GM12891 (cell line): ENCODE results near the gene TRIM41.

Source experiments
- DNase-seq: peaks from one replicate; pipeline ENCODE4 v3.0.0; 2011; ENCODE audit warnings: low spot score; ENCODE audit not compliant: insufficient read length
- FAIRE-seq: peaks from 2 replicates; lab custom pipeline; 2011; peaks lifted over from hg19 to GRCh38; lab: Jason Lieb, UNC
- PAX5 ChIP-seq: IDR thresholded peaks from 2 replicates; pipeline ENCODE4 v1.6.1; 2011; ENCODE audit warnings: low read length, moderate library complexity, mild to moderate bottlenecking; ENCODE audit not compliant: insufficient read depth, severe bottlenecking
- POLR2A ChIP-seq: IDR thresholded peaks from 2 replicates; pipeline ENCODE4 v1.6.1; 2011; ENCODE audit warnings: low read depth, low read length, control low read depth
- POLR2AphosphoS5 ChIP-seq: IDR thresholded peaks from 2 replicates; pipeline ENCODE4 v1.6.1; 2011; ENCODE audit warnings: low read depth, low read length, control low read depth
- POU2F2 ChIP-seq: IDR thresholded peaks from 2 replicates; pipeline ENCODE4 v1.6.1; 2011; ENCODE audit warnings: low read depth, mild to moderate bottlenecking, control low read depth, low read length, moderate library complexity
- SPI1 ChIP-seq: IDR thresholded peaks from 2 replicates; pipeline ENCODE4 v1.6.1; 2011; ENCODE audit warnings: low read depth, low read length, control low read depth
- TAF1 ChIP-seq: IDR thresholded peaks from 2 replicates; pipeline ENCODE4 v1.6.1; 2011; ENCODE audit warnings: low read depth, low read length, control low read depth

The TRIM41 gene

DNA sequence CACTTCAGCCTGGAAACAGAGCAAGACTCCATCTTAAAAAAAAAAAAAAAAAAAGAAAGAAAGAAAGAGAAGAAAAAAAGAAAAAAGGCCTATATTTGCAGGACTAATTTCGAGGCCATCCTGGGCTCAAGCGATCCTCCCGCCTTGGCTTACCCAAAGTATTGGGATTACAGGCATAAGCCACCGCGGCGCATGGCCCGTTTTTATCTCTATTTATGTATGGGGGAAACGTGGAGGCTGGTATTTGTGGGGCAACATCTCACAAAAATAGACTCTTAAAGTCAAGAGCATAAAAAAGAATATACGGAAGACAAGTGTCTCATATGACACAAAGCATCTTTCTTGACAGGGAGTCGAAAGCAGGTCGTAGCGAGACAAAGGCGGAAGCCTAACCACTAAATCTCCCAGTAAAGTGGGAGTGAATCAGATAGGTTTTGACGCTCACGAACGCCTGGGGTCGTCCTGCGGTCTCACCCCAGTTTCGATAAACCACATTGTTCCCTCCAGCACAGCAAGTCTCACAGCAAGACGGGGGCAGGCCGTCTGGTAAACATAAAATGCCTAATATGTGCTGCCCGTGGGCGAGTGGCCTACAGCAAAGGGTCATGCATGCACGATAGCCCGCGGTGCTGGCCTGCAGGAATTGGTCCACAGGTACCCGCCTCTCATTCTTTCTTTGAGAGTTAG lies 1.8 kb upstream of the TRIM41 start:
- TF ChIP-seq TAF1 (no peak), PAX5 (no peak)
- FAIRE-seq, result no peak
- no peak for DNase-seq

DNA sequence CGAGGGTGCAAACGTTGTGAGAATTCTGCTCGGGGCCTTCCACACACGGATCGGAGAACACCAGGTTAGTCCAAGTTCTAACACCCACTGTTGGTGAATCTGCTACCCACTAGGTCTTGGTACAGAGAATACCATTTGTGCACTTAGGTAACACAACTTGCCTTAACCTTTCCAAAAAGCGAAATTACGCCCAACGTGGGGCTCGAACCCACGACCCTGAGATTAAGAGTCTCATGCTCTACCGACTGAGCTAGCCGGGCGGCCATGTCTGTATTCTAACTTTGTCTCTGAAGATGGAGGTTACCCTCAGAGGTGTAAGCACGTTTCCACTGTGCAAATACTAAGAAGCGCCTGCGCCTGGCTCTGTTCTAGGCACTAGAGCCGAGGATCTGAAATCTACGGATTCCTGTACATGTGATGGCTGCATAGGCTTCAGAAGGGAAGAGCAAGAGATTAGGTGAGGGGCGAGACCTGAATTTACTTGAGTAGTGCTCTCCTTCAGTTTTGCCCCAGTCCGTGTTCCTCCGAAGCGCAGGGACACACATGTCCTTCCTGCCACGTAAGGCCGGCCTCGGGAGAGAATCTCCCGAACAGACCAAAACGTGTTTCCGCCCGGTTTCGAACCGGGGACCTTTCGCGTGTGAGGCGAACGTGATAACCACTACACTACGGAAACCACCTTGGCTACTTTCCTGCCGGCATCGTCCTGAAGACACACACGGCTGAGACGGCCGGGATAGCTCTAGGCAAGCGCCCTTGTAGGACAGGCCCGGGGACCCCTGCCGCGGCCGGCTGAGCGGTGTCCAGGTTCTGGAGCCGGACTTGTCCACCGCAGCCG lies 1.1 kb upstream of the TRIM41 start:
- FAIRE-seq (peak; percentile 87), DNase-seq (no peak)
- TF ChIP-seq POU2F2, result peak; percentile 3; the same call in 1 of the 2 replicates
- no peak for TF ChIP-seq POLR2A
- 0 out of 2 replicates have a peak, but pooled peaks have one; percentile 8 for TF ChIP-seq TAF1

DNA sequence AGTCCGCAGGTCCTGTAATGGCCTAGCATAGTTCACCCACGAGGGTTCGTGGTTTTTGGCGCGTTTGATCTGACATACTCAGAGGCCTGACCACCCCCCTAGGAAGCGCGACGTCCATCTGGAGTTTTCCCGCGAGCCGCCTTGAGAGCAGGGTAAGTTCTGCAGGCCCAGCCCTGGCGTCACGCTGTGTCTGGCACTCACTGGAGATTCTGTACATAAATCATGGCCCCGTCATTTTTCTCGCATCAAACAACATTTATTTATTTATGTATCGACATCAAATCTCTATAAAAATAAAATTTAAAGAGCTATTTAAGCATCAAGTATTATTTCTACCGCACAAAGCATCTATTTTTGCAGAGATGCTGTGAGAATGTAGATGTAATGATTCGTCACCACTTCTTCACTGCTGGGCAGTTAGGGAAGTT lies 437 bp upstream of the TRIM41 start:
- DNase-seq, result no peak
- FAIRE-seq, result no peak
- no peak for TF ChIP-seq POU2F2
- TF ChIP-seq PAX5, result no peak
- TF ChIP-seq POLR2AphosphoS5, result no peak

DNA sequence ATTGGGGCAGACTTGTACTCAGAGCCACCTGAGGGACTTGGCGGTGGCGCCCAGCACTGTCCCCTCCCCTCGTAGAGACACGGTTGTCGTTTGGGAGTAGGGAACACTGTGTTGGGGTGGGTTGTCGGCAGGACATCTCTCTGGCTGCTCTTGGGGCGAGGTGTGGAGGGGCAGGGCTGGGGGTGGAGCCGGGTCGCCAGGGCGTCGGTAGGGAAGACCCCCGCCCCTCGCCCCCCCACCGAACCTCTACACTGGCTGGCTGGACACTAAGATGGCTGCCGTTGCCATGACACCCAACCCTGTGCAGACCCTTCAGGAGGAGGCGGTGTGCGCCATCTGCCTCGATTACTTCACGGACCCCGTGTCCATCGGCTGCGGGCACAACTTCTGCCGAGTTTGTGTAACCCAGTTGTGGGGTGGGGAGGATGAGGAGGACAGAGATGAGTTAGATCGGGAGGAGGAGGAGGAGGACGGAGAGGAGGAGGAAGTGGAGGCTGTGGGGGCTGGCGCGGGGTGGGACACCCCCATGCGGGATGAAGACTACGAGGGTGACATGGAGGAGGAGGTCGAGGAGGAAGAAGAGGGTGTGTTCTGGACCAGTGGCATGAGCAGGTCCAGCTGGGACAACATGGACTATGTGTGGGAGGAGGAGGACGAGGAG lies 778 bp downstream of the TRIM41 start:
- peak; percentile 47 for FAIRE-seq
- 0 out of 2 replicates have a peak, but pooled peaks have one; percentile 6 for TF ChIP-seq SPI1
- no peak for TF ChIP-seq POU2F2
- DNase-seq, result no peak

DNA sequence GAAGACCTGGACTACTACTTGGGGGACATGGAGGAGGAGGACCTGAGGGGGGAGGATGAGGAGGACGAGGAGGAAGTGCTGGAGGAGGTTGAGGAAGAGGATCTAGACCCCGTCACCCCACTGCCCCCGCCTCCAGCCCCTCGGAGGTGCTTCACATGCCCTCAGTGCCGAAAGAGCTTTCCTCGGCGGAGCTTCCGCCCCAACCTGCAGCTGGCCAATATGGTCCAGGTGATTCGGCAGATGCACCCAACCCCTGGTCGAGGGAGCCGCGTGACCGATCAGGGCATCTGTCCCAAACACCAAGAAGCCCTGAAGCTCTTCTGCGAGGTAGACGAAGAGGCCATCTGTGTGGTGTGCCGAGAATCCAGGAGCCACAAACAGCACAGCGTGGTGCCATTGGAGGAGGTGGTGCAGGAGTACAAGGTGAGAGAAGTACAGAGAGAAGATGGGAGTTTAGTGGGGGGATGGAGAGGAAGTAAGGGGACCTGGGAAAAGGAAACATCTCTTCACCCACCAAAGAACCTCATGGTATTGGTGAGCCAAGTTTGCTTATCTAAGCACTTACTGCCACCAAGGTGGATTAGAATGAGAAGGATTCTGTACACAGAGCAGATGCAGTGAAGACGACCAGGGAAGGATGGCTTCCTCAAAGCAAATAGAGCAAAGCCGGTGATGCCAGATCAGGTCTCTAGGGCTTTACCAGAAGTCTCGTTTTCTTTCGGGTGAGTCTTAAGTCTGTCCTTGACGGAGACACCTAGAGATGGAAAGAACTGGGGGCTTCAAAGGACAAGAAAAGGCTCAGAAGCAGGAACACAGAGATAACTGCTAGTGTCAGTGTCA lies 1.5 kb downstream of the TRIM41 start:
- peak; percentile 38 for FAIRE-seq
- DNase-seq, result no peak
- TF ChIP-seq SPI1 (0 out of 2 replicates have a peak, but pooled peaks have one; percentile 0), POU2F2 (no peak), POLR2AphosphoS5 (no peak), TAF1 (no peak), PAX5 (no peak), POLR2A (peak; percentile 31; the same call in 1 of the 2 replicates)

DNA sequence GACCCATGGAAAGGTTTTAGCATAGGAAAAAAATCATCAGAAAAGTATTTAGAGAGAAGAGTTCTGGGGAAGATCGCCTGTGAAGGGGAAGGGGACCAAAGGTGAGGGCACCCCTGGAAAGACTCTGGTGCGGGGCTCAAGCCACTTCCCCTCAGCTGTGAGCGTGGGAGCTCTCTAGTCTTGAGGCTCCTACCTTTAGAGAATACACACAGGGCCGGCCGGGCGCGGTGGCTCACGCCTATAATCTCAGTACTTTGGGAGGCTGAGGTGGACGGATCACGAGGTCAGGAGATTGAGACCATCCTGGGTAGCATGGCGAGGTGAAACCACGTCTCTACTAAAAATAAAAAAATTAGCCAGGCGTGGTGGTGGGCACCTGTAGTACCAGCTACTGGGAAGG lies 6.9 kb downstream of the TRIM41 start:
- no peak for FAIRE-seq
- DNase-seq, result no peak
- TF ChIP-seq POLR2AphosphoS5 (no peak), POU2F2 (no peak), PAX5 (no peak), POLR2A (no peak), TAF1 (no peak), SPI1 (no peak)

DNA sequence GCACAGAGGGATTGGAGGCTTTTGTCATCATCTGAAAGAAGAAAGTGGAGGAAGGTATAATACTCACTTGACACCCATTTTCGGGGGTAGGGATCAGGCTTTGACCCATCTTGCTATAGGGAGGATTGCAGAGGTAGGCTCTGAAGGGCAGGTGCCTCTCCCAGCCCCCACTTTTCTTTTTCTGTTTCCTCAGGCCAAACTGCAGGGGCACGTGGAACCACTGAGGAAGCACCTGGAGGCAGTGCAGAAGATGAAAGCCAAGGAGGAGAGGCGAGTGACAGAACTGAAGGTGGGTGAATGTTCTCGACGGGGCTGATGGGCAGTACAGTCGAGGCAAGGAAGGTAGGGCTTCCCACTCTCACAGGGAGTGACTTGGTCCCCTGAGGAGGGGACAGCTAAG lies 7.5 kb downstream of the TRIM41 start:
- DNase-seq (no peak), FAIRE-seq (no peak)
- TF ChIP-seq TAF1, result no peak
- no peak for TF ChIP-seq POU2F2
- TF ChIP-seq SPI1, result no peak
- no peak for TF ChIP-seq POLR2A
- TF ChIP-seq PAX5, result no peak
- TF ChIP-seq POLR2AphosphoS5, result no peak

DNA sequence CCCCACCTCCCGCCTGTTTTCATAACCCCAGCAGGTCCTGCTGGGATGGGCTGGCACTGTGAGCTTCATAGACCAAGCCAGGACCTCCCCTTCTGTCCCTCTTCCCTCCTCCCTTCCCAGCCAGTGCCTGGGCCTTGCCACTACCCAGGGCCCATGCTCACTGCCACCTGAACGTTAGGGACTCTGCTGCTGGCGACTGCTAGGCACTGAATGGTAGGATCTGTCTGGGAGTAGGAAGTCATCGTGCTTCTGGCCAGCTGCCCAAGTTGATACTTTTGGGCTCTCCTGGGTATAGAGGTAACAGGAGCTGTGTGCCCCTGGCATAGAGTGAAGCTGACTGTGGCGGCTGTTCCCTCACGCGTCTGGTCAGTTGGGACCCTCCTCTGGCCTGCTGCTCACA lies 8.4 kb downstream of the TRIM41 start:
- TF ChIP-seq TAF1, result no peak
- TF ChIP-seq SPI1, result no peak
- TF ChIP-seq PAX5, result no peak
- TF ChIP-seq POU2F2, result no peak
- no peak for TF ChIP-seq POLR2AphosphoS5
- no peak for TF ChIP-seq POLR2A
- no peak for DNase-seq
- no peak for FAIRE-seq

DNA sequence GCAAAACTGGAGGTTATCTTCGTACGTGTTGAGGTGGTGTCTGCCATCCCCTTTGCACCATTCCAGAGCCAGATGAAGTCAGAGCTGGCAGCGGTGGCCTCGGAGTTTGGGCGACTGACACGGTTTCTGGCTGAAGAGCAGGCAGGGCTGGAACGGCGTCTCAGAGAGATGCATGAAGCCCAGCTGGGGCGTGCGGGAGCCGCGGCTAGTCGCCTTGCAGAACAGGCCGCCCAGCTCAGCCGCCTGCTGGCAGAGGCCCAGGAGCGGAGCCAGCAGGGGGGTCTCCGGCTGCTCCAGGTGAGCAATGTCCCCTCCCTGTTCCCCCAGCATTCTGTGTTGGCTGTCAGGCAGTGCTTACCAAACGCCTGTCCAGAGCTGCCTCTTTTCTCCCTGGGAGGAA lies 9.5 kb downstream of the TRIM41 start:
- FAIRE-seq, result no peak
- no peak for DNase-seq
- TF ChIP-seq PAX5, result no peak
- no peak for TF ChIP-seq TAF1
- no peak for TF ChIP-seq POLR2AphosphoS5
- no peak for TF ChIP-seq POU2F2
- no peak for TF ChIP-seq POLR2A
- TF ChIP-seq SPI1, result no peak
